CD8-positive, alpha-beta memory T cell (primary cell): Measurements from ENCODE around the gene COL5A2. TPM values are rescaled to one million over a fixed set of nuclear protein-coding genes. Genes with fewer than 3 reads are reported as not detected.

ENCODE experiments used
- CTCF ChIA-PET: fragments of 350-600 bp; sonication (Branson Sonifier 250); formaldehyde crosslinking; loops from one replicate; lab custom pipeline; 2021; ENCODE audit warnings: antibody characterized with exemption; lab: Charles Lee
- POLR2A ChIA-PET: fragments of 350-600 bp; sonication (Branson Sonifier 250); formaldehyde crosslinking; loops from one replicate; lab custom pipeline; 2021; ENCODE audit warnings: antibody characterized with exemption; lab: Charles Lee
- DNase-seq, 5 donors: peaks; one replicate each; pipeline versions ENCODE4 v3.0.0 to v3.0.0-alpha.2; 2020 to 2022; ENCODE audit warnings: mixed read lengths in 1 of 5
- H3K27ac ChIP-seq: one replicate; pipeline ENCODE4 v1.7.0; 2013; ENCODE audit warnings: low read depth, mild to moderate bottlenecking, low read length, moderate library complexity
- H3K27me3 ChIP-seq: 2 replicates; pipeline ENCODE4 v1.7.0; 2013; ENCODE audit warnings: low read length, mild to moderate bottlenecking; ENCODE audit not compliant: insufficient read depth, poor library complexity, severe bottlenecking
- H3K36me3 ChIP-seq: 2 replicates; pipeline ENCODE4 v1.7.0; 2013; ENCODE audit warnings: mild to moderate bottlenecking, low read length, moderate library complexity; ENCODE audit not compliant: insufficient read depth
- H3K4me1 ChIP-seq: 2 replicates; pipeline ENCODE4 v1.7.0; 2013; ENCODE audit warnings: mild to moderate bottlenecking, low read length, moderate library complexity; ENCODE audit not compliant: insufficient read depth
- H3K4me3 ChIP-seq: 2 replicates; pipeline ENCODE4 v1.7.0; 2013; ENCODE audit warnings: mild to moderate bottlenecking, low read length
- H3K9me3 ChIP-seq: 2 replicates; pipeline ENCODE4 v1.7.0; 2013; ENCODE audit warnings: mild to moderate bottlenecking, low read length
- H3K27ac Mint-ChIP-seq, 8 donors: one replicate each; pipeline ENCODE4 v1.8.0; 2020 to 2021; ENCODE audit warnings: mixed read lengths in 8 of 8, mild to moderate bottlenecking in 6 of 8, inconsistent platforms in 3 of 8, moderate library complexity in 3 of 8
- H3K27me3 Mint-ChIP-seq, 2 donors: one replicate each; pipeline ENCODE4 v1.8.0; 2020 to 2021; ENCODE audit warnings: mixed read lengths in 2 of 2, mild to moderate bottlenecking in 1 of 2, moderate library complexity in 1 of 2
- H3K36me3 Mint-ChIP-seq, 3 donors: one replicate each; pipeline ENCODE4 v1.8.0; 2020 to 2021; ENCODE audit warnings: mixed read lengths in 3 of 3, inconsistent platforms in 1 of 3, mild to moderate bottlenecking in 1 of 3
- H3K4me1 Mint-ChIP-seq, 3 donors: one replicate each; pipeline ENCODE4 v1.8.0; 2020 to 2021; ENCODE audit warnings: mixed read lengths in 3 of 3, inconsistent platforms in 1 of 3, mild to moderate bottlenecking in 1 of 3
- H3K4me3 Mint-ChIP-seq, 7 donors: one replicate each; pipeline ENCODE4 v1.8.0; 2020 to 2021; ENCODE audit warnings: mixed read lengths in 7 of 7, mild to moderate bottlenecking in 6 of 7, moderate library complexity in 4 of 7, inconsistent platforms in 2 of 7
- H3K9me3 Mint-ChIP-seq, 5 donors: one replicate each; pipeline ENCODE4 v1.8.0; 2020 to 2022; ENCODE audit warnings: mixed read lengths in 5 of 5, mild to moderate bottlenecking in 3 of 5, moderate library complexity in 2 of 5, inconsistent platforms in 1 of 5
- polyA plus RNA-seq: library from polyadenylated mRNA; unstranded; fragments of 300-500 nt; fragmentation: Illumina TruSeq; gene quantifications from one replicate; pipeline ENCODE4 v1.2.3, GENCODE V29; 2021
- total RNA-seq, 2 experiments: library from RNA; stranded (reverse); gene quantifications; one replicate each; pipeline ENCODE4 v1.2.3, GENCODE V29; 2021

The COL5A2 gene
- total and polyA plus RNA-seq, 3 experiments from 2014 or later, result 0.66 to 1.2 TPM; not detected in 1

DNA sequence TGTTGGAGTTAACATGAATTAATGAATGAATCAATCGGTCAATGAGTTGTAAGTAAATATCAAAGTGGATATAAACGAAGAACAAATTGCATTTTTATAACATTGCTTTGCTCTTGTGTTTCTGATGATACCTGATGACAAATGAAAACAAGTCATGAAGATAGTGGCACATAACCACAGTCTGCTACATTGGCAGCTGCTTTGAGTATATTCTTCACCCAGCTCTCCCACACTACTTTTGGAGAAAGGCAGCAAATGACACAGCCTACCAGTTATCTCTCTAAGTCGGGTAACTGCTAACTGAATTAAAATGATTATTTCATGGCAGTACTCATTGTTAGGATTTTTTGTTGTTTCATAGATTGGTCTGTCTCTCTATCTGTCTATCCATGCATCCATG is 76.8 kb downstream of the COL5A2 start:
- Mint-ChIP-seq H3K9me3 (no peaks in the 10 kb centered on the region), H3K4me1 (peaks cover 7 to 23% (median 12%) of the 10 kb centered on the region in 3 donors), H3K4me3 (no peak overlapping the region), H3K27ac (no peak overlapping the region), H3K27me3 (no peaks in the 10 kb centered on the region), H3K36me3 (no peaks in the 10 kb centered on the region)
- DNase-seq, result no peak
- POLR2A ChIA-PET, result no interaction called here
- Histone ChIP-seq H3K27me3 (no peaks in the 10 kb centered on the region), H3K9me3 (no peaks in the 10 kb centered on the region), H3K4me1 (no peaks in the 10 kb centered on the region), H3K27ac (no peak overlapping the region), H3K4me3 (no peak overlapping the region), H3K36me3 (no peaks in the 10 kb centered on the region)
- CTCF ChIA-PET, result interaction anchor here (3.1 kb wide), 1 partner anchor 8 kb away, joined by 15 read pairs; no protein-coding TSS in a partner anchor

DNA sequence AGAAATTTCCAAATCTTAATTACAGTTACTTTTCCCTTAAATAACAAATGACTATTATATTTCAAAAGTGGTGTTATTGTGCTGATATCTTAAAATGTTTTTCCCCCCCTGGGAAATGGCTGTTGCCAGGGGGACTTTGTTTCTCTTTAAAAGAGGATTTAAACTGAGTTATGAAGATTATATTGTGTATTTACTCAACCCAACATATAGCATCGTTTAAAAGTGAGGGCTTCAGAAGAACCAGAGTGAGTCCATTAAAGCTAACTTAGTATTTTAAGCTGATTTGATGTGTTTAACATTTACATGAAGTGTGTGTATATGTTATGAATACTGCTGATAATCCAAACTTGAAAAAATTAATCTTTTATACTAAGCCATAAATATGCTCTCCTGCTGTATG is 81.6 kb downstream of the COL5A2 start:
- peaks cover 0 to 5% (median 3%) of the 10 kb centered on the region in 3 donors for H3K4me1 Mint-ChIP-seq
- no peaks in the 10 kb centered on the region for H3K27me3 ChIP-seq
- no peaks in the 10 kb centered on the region for H3K4me1 ChIP-seq
- CTCF ChIA-PET, result interaction anchor here (1.3 kb wide), 1 partner anchor 314 kb away, joined by 3 read pairs; no protein-coding TSS in a partner anchor
- no peak overlapping the region for H3K27ac ChIP-seq
- H3K4me3 Mint-ChIP-seq, result no peak overlapping the region
- no peak overlapping the region for H3K27ac Mint-ChIP-seq
- no peak for DNase-seq
- no peaks in the 10 kb centered on the region for H3K27me3 Mint-ChIP-seq
- no peak overlapping the region for H3K4me3 ChIP-seq
- no peaks in the 10 kb centered on the region for H3K9me3 Mint-ChIP-seq
- POLR2A ChIA-PET, result no interaction called here
- no peaks in the 10 kb centered on the region for H3K9me3 ChIP-seq
- H3K36me3 ChIP-seq, result no peaks in the 10 kb centered on the region
- H3K36me3 Mint-ChIP-seq, result no peaks in the 10 kb centered on the region

DNA sequence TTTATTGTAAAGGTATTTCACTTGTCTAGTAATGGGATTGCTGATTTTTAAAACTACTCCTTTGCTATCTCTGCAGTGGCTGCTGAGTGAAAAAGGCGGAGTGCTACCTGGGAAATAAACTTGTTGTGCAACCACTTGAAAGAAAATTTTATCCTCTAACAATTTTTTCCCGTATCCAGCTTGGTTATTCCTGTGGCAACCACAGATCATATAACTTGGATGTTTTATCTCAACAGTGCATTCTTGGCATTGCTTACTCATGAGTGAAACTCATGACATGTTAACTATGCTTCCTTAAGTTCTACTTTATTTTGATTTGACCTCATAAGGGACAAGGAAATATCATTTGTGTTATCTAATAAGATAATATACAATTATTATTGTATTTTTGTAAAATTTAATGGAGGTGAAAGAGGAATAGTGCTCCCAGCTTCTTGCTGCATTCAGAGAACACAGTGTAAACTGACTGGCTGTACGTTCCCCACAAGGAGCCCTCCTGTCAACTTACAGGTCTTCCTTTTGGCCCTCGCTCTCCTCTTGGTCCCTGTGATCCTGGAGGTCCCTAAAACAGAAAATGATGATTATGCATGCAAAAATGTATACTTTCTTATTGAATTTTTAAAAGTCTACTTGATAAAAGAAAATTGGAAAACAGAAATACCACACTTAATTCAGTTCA is 82.7 kb downstream of the COL5A2 start:
- Mint-ChIP-seq H3K36me3 (no peaks in the 10 kb centered on the region), H3K4me3 (no peak overlapping the region), H3K27ac (no peak overlapping the region), H3K27me3 (no peaks in the 10 kb centered on the region), H3K4me1 (peaks cover 0 to 5% (median 3%) of the 10 kb centered on the region in 3 donors), H3K9me3 (no peaks in the 10 kb centered on the region)
- Histone ChIP-seq H3K4me1 (no peaks in the 10 kb centered on the region), H3K27ac (no peak overlapping the region), H3K4me3 (no peak overlapping the region), H3K27me3 (no peaks in the 10 kb centered on the region), H3K9me3 (no peaks in the 10 kb centered on the region), H3K36me3 (no peaks in the 10 kb centered on the region)
- no peak for DNase-seq
- ChIA-PET CTCF (interaction anchor here (1.3 kb wide), 1 partner anchor 315 kb away, joined by 3 read pairs; no protein-coding TSS in a partner anchor), POLR2A (no interaction called here)

DNA sequence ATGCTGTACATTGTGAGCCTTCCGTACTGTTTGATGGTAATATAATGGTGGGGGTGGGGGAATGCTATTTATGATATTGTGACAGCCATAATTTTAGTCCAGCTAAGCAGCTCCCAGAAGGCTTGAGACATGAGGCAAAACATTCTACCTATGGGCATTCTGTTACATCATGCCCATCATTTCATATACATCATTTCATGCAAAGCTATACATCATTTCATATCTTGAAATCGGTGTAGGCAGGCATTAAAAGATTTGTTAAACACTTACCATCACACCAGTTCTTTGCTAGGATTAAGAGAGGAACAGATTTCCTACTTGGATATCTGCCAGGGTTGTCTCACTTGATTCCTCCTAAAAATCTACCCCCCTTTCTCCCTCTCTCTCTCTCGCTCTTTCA is 84.5 kb downstream of the COL5A2 start:
- ChIA-PET CTCF (interaction anchor here (0.7 to 2.5 kb wide), 5 partner anchors 9 to 327 kb away, joined by 4 to 15 read pairs (median 6); no protein-coding TSS in a partner anchor), POLR2A (no interaction called here)
- H3K36me3 Mint-ChIP-seq, result no peaks in the 10 kb centered on the region

DNA sequence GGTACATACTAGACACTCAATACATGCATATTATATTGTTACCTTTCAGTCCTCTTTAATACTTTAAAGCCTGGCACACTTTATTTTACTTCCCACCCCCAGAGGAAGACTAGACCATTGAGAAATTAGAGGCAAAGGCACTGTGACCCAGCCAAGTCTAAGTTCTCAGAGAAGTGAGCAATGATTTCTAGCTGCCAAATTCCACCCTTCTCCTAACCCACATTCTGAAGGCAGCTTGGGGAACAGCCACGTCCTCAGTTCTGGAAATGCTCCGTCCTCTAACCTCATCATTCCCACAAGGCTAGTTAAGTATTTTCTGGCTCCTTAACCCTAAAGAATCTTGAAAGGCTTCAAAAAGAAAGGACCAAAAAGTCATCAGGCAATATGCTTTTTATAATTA is 86.6 kb downstream of the COL5A2 start:
- Mint-ChIP-seq H3K4me1 (peaks cover 0 to 12% (median 3%) of the 10 kb centered on the region in 3 donors), H3K4me3 (no peak overlapping the region), H3K9me3 (no peaks in the 10 kb centered on the region), H3K36me3 (no peaks in the 10 kb centered on the region), H3K27ac (no peak overlapping the region), H3K27me3 (no peaks in the 10 kb centered on the region)
- no peaks in the 10 kb centered on the region for H3K9me3 ChIP-seq
- H3K4me1 ChIP-seq, result no peaks in the 10 kb centered on the region
- H3K4me3 ChIP-seq, result no peak overlapping the region
- POLR2A ChIA-PET, result no interaction called here
- no peak overlapping the region for H3K27ac ChIP-seq
- no peak for DNase-seq
- H3K27me3 ChIP-seq, result no peaks in the 10 kb centered on the region
- H3K36me3 ChIP-seq, result no peaks in the 10 kb centered on the region
- CTCF ChIA-PET, result interaction anchor here (1.0 to 1.5 kb wide), 2 partner anchors 12 to 319 kb away, joined by 3 to 4 read pairs; no protein-coding TSS in a partner anchor

More for the DNA sequence above, 84.5 kb downstream of the COL5A2 start:
- no peaks in the 10 kb centered on the region for H3K4me1 ChIP-seq
- no peaks in the 10 kb centered on the region for H3K27me3 Mint-ChIP-seq
- no peak overlapping the region for H3K4me3 Mint-ChIP-seq
- H3K27ac Mint-ChIP-seq, result no peak overlapping the region
- H3K4me1 Mint-ChIP-seq, result peaks cover 0 to 7% (median 3%) of the 10 kb centered on the region in 3 donors
- no peak overlapping the region for H3K4me3 ChIP-seq
- no peaks in the 10 kb centered on the region for H3K9me3 ChIP-seq
- H3K27ac ChIP-seq, result no peak overlapping the region
- no peaks in the 10 kb centered on the region for H3K36me3 ChIP-seq
- DNase-seq, result no peak
- no peaks in the 10 kb centered on the region for H3K27me3 ChIP-seq
- H3K9me3 Mint-ChIP-seq, result no peaks in the 10 kb centered on the region

DNA sequence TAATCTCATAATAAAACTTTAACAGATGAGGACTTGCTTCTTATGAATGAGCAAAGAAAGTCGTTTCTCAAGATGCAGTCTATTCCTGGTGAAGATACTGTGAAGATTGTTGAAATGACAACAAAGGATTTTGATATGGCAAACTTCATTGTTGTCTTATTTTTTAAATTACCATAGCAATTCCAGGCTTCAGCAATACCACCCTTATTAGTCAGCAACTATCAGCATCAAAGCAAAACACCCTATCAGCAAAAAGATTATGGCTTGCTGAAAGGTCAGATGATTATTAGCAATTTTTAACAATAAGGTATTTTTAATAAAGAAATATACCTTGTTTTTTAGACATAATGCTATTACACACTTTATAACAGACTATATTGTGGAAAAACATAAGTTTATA is 88.3 kb downstream of the COL5A2 start:
- H3K4me1 Mint-ChIP-seq, result peaks cover 0 to 12% (median 3%) of the 10 kb centered on the region in 3 donors
- Histone ChIP-seq H3K9me3 (no peaks in the 10 kb centered on the region), H3K4me1 (no peaks in the 10 kb centered on the region), H3K36me3 (no peaks in the 10 kb centered on the region), H3K4me3 (no peak overlapping the region), H3K27me3 (no peaks in the 10 kb centered on the region), H3K27ac (no peak overlapping the region)
- H3K27ac Mint-ChIP-seq, result no peak overlapping the region
- CTCF ChIA-PET, result no interaction called here
- no peaks in the 10 kb centered on the region for H3K36me3 Mint-ChIP-seq
- no peak overlapping the region for H3K4me3 Mint-ChIP-seq
- no peaks in the 10 kb centered on the region for H3K27me3 Mint-ChIP-seq
- POLR2A ChIA-PET, result no interaction called here
- no peaks in the 10 kb centered on the region for H3K9me3 Mint-ChIP-seq
- DNase-seq, result no peak

DNA sequence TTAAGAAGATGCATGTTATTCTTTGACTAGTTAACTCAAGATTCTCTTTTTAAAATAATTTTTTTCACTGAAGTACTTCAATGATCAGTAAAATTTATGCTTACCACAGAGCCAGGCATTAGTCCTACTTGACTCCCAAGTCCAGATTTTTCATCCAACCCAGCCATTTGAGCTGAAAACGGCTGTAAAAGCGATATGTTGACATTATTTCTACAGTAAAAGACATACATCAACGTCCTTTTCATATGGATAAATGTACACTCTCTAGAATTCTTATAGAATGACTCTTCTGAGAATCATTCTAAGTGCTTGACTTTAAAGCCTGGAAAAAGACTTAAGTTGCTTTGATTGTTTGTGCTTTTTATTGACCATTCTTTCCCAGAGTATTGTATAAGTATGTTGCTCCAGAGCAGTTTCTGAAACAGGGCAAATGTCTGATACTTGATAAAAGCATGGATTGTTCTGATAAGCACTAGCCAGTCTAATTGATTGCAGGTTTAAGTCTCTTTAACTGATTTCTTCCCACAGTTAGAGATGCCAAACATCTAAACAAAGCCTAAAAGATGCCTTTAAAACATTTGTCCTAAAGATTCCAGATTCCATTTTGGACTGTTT is 90.9 kb downstream of the COL5A2 start:
- Histone ChIP-seq H3K36me3 (no peaks in the 10 kb centered on the region), H3K4me3 (no peak overlapping the region), H3K27me3 (no peaks in the 10 kb centered on the region), H3K4me1 (no peaks in the 10 kb centered on the region), H3K27ac (no peak overlapping the region), H3K9me3 (no peaks in the 10 kb centered on the region)
- H3K27me3 Mint-ChIP-seq, result no peaks in the 10 kb centered on the region
- H3K36me3 Mint-ChIP-seq, result no peaks in the 10 kb centered on the region
- CTCF ChIA-PET, result no interaction called here
- POLR2A ChIA-PET, result no interaction called here
- no peaks in the 10 kb centered on the region for H3K9me3 Mint-ChIP-seq
- H3K4me1 Mint-ChIP-seq, result peaks cover 0 to 7% (median 0%) of the 10 kb centered on the region in 3 donors
- no peak overlapping the region for H3K4me3 Mint-ChIP-seq
- no peak overlapping the region for H3K27ac Mint-ChIP-seq
- no peak for DNase-seq

DNA sequence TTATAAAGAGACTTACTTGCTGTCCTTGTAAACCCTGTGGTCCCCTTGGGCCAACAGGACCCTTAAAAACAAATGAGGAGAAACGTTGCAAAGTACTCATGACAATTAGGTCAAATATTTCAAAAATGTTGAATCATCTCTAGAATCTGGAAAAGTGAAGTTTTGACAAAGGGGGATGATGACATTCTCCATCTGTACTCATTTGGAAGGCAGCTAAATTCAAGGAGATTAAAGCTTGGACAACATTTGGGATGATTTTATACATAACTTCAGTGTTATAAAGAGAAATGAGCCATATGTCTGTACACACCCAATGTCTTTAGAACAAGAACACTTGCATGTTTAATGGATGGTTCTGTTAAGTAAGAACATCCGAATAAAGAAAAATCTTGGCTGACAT is 92.9 kb downstream of the COL5A2 start:
- H3K4me1 ChIP-seq, result no peaks in the 10 kb centered on the region
- Mint-ChIP-seq H3K27me3 (no peaks in the 10 kb centered on the region), H3K4me3 (no peak overlapping the region), H3K27ac (no peak overlapping the region), H3K9me3 (no peaks in the 10 kb centered on the region), H3K36me3 (peaks cover 0 to 4% (median 0%) of the 10 kb centered on the region in 3 donors), H3K4me1 (peaks cover 0 to 7% (median 0%) of the 10 kb centered on the region in 3 donors)
- POLR2A ChIA-PET, result no interaction called here
- no peaks in the 10 kb centered on the region for H3K36me3 ChIP-seq
- H3K27me3 ChIP-seq, result no peaks in the 10 kb centered on the region
- no peak for DNase-seq
- H3K4me3 ChIP-seq, result no peak overlapping the region
- no peaks in the 10 kb centered on the region for H3K9me3 ChIP-seq
- no peak overlapping the region for H3K27ac ChIP-seq
- CTCF ChIA-PET, result no interaction called here
